Measurements from ENCODE around the gene SPRR2G. TPM values are rescaled to one million over a fixed set of nuclear protein-coding genes. Genes with fewer than 3 reads are reported as not detected.

SPRR2G gene
- total RNA-seq, 1 donor from 2014 or later: not detected

GRCh38 chr1:153180556-153180955, 29.9 kb upstream of the SPRR2G start:
- H3K27me3 ChIP-seq (ENCODE audit: control insufficient read depth, insufficient read depth, low read length): no peaks in the 10 kb centered on the region
- H3K36me3 ChIP-seq (ENCODE audit: control insufficient read depth, insufficient read depth, low read length): no peaks in the 10 kb centered on the region
- no peak overlapping the region for H3K4me3 ChIP-seq (ENCODE audit: low read depth, low read length)
- DNase-seq (ENCODE audit: low read depth): no peak
- no peak for TF ChIP-seq CTCF (IDR thresholded peaks at IDR 0.05; ENCODE audit: insufficient read depth, low read length, poor library complexity, severe bottlenecking)

GRCh38 chr1:153178922-153179321, 28.2 kb upstream of the SPRR2G start:
- DNase-seq (ENCODE audit: low read depth): no peak
- H3K36me3 ChIP-seq (ENCODE audit: control insufficient read depth, insufficient read depth, low read length): no peaks in the 10 kb centered on the region
- no peak for TF ChIP-seq CTCF (IDR thresholded peaks at IDR 0.05; ENCODE audit: insufficient read depth, low read length, poor library complexity, severe bottlenecking)
- H3K27me3 ChIP-seq (ENCODE audit: control insufficient read depth, insufficient read depth, low read length): no peaks in the 10 kb centered on the region
- no peak overlapping the region for H3K4me3 ChIP-seq (ENCODE audit: low read depth, low read length)

GRCh38 chr1:153174624-153175023, 23.9 kb upstream of the SPRR2G start:
- Histone ChIP-seq H3K36me3 (ENCODE audit: control insufficient read depth, insufficient read depth, low read length) (no peaks in the 10 kb centered on the region), H3K27me3 (ENCODE audit: control insufficient read depth, insufficient read depth, low read length) (no peaks in the 10 kb centered on the region), H3K4me3 (ENCODE audit: low read depth, low read length) (no peak overlapping the region)
- TF ChIP-seq CTCF (IDR thresholded peaks at IDR 0.05; ENCODE audit: insufficient read depth, low read length, poor library complexity, severe bottlenecking): no peak
- no peak for DNase-seq (ENCODE audit: low read depth)

- Histone ChIP-seq H3K36me3 (ENCODE audit: control insufficient read depth, insufficient read depth, low read length) (no peaks in the 10 kb centered on the region), H3K4me3 (ENCODE audit: low read depth, low read length) (no peak overlapping the region), H3K27me3 (ENCODE audit: control insufficient read depth, insufficient read depth, low read length) (no peaks in the 10 kb centered on the region)
- TF ChIP-seq CTCF (IDR thresholded peaks at IDR 0.05; ENCODE audit: insufficient read depth, low read length, poor library complexity, severe bottlenecking): no peak
- DNase-seq (ENCODE audit: low read depth): no peak
Measured at GRCh38 chr1:153168686-153169085, 18.0 kb upstream of the SPRR2G start.

GRCh38 chr1:153155541-153155940, 4.9 kb upstream of the SPRR2G start:
- Histone ChIP-seq H3K36me3 (ENCODE audit: control insufficient read depth, insufficient read depth, low read length) (no peaks in the 10 kb centered on the region), H3K4me3 (ENCODE audit: low read depth, low read length) (no peak overlapping the region), H3K27me3 (ENCODE audit: control insufficient read depth, insufficient read depth, low read length) (no peaks in the 10 kb centered on the region)
- no peak for TF ChIP-seq CTCF (IDR thresholded peaks at IDR 0.05; ENCODE audit: insufficient read depth, low read length, poor library complexity, severe bottlenecking)
- no peak for DNase-seq (ENCODE audit: low read depth)

GRCh38 chr1:153152481-153152880, 1.8 kb upstream of the SPRR2G start:
- TF ChIP-seq CTCF (IDR thresholded peaks at IDR 0.05; ENCODE audit: insufficient read depth, low read length, poor library complexity, severe bottlenecking): no peak

More at GRCh38 chr1:153152481-153152880, 1.8 kb upstream of the SPRR2G start:
- DNase-seq (ENCODE audit: low read depth): no peak
- Histone ChIP-seq H3K27me3 (ENCODE audit: control insufficient read depth, insufficient read depth, low read length) (no peaks in the 10 kb centered on the region), H3K4me3 (ENCODE audit: low read depth, low read length) (no peak overlapping the region), H3K36me3 (ENCODE audit: control insufficient read depth, insufficient read depth, low read length) (no peaks in the 10 kb centered on the region)
